A549 (cell line): ENCODE measurements around the gene OR52A5.

ENCODE experiments used
- BHLHE40 ChIP-seq: IDR thresholded peaks from 2 replicates; pipeline ENCODE4 v1.6.1; 2012; ENCODE audit warnings: low read depth, low read length, inconsistent platforms
- CBX8 ChIP-seq: fragments of 200-600 bp; sonication (generic); IDR thresholded peaks from 2 replicates; pipeline ENCODE4 v1.6.1; 2016
- EP300 ChIP-seq, 2 experiments: fragments of >200 bp; sonication (Bioruptor Twin); formaldehyde crosslinking; IDR thresholded peaks; 2 replicates in 1 of 2; 3 replicates in 1 of 2; pipeline ENCODE4 v1.6.1; 2016 to 2017
- JUNB ChIP-seq: fragments of >200 bp; sonication (Bioruptor Twin); formaldehyde crosslinking; IDR thresholded peaks from 2 replicates; pipeline ENCODE4 v1.6.1; 2016
- KDM1A ChIP-seq: fragments of 200-600 bp; sonication (generic); IDR thresholded peaks from 2 replicates; pipeline ENCODE4 v1.6.1; 2016; ENCODE audit warnings: low read depth, mild to moderate bottlenecking
- MAFK ChIP-seq: fragments of 450-650 bp; IDR thresholded peaks from 2 replicates; pipeline ENCODE4 v1.6.1; 2014; ENCODE audit not compliant: partially characterized antibody
- POLR2A ChIP-seq: IDR thresholded peaks from 2 replicates; pipeline ENCODE4 v1.6.1; 2012; ENCODE audit warnings: mild to moderate bottlenecking, low read length
- SMC3 ChIP-seq: fragments of >200 bp; sonication (Bioruptor Twin); formaldehyde crosslinking; IDR thresholded peaks from 3 replicates; pipeline ENCODE4 v1.6.1; 2018; ENCODE audit warnings: inconsistent platforms
- USF2 ChIP-seq: fragments of 450-650 bp; IDR thresholded peaks from 2 replicates; pipeline ENCODE4 v1.6.1; 2014; ENCODE audit warnings: antibody characterized with exemption
- TF ChIP-seq, protein P1 (sequence below): IDR thresholded peaks from 2 replicates; pipeline ENCODE4 v1.6.1; 2012
- TF ChIP-seq, protein P2 (sequence below): fragments of >200 bp; sonication (Bioruptor Twin); formaldehyde crosslinking; IDR thresholded peaks from 3 replicates; pipeline ENCODE4 v1.5.1; 2016
- TF ChIP-seq, protein P3 (sequence below): fragments of 200-600 bp; sonication (generic); IDR thresholded peaks from 2 replicates; pipeline ENCODE4 v1.6.1; 2016; ENCODE audit warnings: antibody characterized with exemption, mild to moderate bottlenecking, moderate library complexity
- TF ChIP-seq, protein P4 (sequence below): IDR thresholded peaks from 2 replicates; pipeline ENCODE4 v1.6.1; 2012

GRCh38 chr11:5174934-5175333 lies 36.8 kb upstream of the OR52A5 start:
- TF ChIP-seq MAFK (no peak), BHLHE40 (no peak), POLR2A (no peak), CBX8 (no peak), EP300 (IDR thresholded peaks at IDR 0.05) (no peak), USF2 (no peak), JUNB (no peak), KDM1A (no peak), SMC3 (no peak)
- TF ChIP-seq, protein P1, sequence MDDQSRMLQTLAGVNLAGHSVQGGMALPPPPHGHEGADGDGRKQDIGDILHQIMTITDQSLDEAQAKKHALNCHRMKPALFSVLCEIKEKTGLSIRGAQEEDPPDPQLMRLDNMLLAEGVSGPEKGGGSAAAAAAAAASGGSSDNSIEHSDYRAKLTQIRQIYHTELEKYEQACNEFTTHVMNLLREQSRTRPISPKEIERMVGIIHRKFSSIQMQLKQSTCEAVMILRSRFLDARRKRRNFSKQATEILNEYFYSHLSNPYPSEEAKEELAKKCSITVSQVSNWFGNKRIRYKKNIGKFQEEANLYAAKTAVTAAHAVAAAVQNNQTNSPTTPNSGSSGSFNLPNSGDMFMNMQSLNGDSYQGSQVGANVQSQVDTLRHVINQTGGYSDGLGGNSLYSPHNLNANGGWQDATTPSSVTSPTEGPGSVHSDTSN = no peak
- TF ChIP-seq, protein P2, sequence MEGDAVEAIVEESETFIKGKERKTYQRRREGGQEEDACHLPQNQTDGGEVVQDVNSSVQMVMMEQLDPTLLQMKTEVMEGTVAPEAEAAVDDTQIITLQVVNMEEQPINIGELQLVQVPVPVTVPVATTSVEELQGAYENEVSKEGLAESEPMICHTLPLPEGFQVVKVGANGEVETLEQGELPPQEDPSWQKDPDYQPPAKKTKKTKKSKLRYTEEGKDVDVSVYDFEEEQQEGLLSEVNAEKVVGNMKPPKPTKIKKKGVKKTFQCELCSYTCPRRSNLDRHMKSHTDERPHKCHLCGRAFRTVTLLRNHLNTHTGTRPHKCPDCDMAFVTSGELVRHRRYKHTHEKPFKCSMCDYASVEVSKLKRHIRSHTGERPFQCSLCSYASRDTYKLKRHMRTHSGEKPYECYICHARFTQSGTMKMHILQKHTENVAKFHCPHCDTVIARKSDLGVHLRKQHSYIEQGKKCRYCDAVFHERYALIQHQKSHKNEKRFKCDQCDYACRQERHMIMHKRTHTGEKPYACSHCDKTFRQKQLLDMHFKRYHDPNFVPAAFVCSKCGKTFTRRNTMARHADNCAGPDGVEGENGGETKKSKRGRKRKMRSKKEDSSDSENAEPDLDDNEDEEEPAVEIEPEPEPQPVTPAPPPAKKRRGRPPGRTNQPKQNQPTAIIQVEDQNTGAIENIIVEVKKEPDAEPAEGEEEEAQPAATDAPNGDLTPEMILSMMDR = no peak
- TF ChIP-seq, protein P3, sequence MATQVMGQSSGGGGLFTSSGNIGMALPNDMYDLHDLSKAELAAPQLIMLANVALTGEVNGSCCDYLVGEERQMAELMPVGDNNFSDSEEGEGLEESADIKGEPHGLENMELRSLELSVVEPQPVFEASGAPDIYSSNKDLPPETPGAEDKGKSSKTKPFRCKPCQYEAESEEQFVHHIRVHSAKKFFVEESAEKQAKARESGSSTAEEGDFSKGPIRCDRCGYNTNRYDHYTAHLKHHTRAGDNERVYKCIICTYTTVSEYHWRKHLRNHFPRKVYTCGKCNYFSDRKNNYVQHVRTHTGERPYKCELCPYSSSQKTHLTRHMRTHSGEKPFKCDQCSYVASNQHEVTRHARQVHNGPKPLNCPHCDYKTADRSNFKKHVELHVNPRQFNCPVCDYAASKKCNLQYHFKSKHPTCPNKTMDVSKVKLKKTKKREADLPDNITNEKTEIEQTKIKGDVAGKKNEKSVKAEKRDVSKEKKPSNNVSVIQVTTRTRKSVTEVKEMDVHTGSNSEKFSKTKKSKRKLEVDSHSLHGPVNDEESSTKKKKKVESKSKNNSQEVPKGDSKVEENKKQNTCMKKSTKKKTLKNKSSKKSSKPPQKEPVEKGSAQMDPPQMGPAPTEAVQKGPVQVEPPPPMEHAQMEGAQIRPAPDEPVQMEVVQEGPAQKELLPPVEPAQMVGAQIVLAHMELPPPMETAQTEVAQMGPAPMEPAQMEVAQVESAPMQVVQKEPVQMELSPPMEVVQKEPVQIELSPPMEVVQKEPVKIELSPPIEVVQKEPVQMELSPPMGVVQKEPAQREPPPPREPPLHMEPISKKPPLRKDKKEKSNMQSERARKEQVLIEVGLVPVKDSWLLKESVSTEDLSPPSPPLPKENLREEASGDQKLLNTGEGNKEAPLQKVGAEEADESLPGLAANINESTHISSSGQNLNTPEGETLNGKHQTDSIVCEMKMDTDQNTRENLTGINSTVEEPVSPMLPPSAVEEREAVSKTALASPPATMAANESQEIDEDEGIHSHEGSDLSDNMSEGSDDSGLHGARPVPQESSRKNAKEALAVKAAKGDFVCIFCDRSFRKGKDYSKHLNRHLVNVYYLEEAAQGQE = no peak
- TF ChIP-seq, protein P4, sequence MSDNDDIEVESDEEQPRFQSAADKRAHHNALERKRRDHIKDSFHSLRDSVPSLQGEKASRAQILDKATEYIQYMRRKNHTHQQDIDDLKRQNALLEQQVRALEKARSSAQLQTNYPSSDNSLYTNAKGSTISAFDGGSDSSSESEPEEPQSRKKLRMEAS = no peak
